MG63 (cell line): ENCODE results near the gene PDE2A. TPM values are rescaled to one million over a fixed set of nuclear protein-coding genes. Genes with fewer than 3 reads are reported as not detected.

Experiments
- DNase-seq: peaks from one replicate; pipeline ENCODE4 v3.0.0-alpha.2; 2020
- H3K27me3 ChIP-seq: fragments of 250-450 bp; sonication (Bioruptor Pico); 2 replicates; pipeline ENCODE4 v1.5.1; 2020; ENCODE audit warnings: mild to moderate bottlenecking, moderate library complexity
- H3K36me3 ChIP-seq: fragments of 250-450 bp; sonication (Bioruptor Pico); 2 replicates; pipeline ENCODE4 v1.5.1; 2020; ENCODE audit warnings: mild to moderate bottlenecking, moderate library complexity
- H3K4me3 ChIP-seq: fragments of 250-450 bp; sonication (Bioruptor Pico); 2 replicates; pipeline ENCODE4 v1.5.1; 2020; ENCODE audit warnings: mild to moderate bottlenecking, moderate library complexity
- H3K9me3 ChIP-seq: fragments of 250-450 bp; sonication (Bioruptor Pico); 2 replicates; pipeline ENCODE4 v1.5.1; 2020; ENCODE audit warnings: mild to moderate bottlenecking, moderate library complexity
- total RNA-seq: library from RNA; depleted of rRNA; stranded (reverse); fragments of >200 nt; shearing (Covaris generic); gene quantifications from 2 replicates; pipeline ENCODE4 v1.2.3, GENCODE V29; 2014; ENCODE audit warnings: low replicate concordance

Gene PDE2A
- total RNA-seq, 1 experiment from 2014 or later, result not detected

DNA sequence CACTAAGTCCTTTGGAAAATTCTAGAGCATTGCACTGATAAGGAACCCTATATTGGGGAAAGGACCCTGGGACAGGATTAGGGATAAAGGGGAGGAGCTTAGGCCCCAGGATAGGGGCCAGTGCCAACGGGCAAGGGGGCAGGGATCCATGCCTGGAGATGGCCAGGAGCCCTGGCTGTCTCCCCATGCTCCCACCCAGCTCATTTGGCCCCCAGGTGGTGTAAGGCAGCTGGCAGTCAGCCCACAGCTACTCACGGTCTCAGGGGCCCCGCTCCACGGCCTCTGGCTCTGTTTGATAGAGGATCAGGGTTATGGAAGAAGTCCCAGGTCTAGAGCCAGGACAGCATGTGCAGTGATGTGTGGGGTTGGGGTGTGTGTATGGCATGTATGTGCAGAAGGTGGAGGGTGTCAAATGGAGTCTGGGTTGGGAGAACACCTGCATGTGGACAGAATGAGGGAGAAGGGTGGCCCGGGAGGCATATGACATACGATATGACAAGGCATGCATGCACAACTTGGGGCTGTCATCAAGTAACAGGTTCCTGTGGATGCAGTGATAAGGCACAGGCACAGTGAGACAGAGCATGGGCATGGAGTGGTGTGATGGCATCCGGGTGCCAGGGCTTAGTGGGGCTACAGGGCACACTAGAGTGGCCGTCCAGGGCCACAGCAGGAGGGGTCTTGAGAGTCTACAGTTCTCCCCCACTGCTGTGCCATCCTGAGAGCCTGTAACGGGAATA, 18.4 kb upstream of the PDE2A start:
- no peak for DNase-seq
- Histone ChIP-seq H3K9me3 (no peaks in the 10 kb centered on the region), H3K27me3 (no peaks in the 10 kb centered on the region), H3K4me3 (no peak overlapping the region), H3K36me3 (no peaks in the 10 kb centered on the region; the same call in none of the 2 replicates)

DNA sequence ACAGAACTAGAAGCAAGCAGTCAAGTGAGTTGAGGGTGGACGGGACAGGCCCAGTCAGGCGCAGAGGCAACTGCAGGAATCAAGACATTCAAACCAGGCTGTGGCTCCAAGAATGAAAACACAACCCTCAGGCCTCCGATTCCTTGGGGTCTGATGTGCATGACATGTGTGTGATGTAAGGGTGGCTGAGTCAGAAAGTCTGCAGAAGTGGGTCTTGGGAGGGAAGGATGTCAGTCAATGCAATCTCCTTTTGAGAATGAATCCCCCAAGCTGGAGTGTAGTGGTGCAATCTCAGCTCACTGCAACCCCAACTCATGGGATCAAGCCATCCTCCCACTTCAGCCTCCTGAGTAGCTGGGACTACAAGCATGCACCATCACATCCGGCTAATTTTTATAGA, 15.9 kb upstream of the PDE2A start:
- Histone ChIP-seq H3K36me3 (no peaks in the 10 kb centered on the region; the same call in none of the 2 replicates), H3K4me3 (no peak overlapping the region), H3K27me3 (no peaks in the 10 kb centered on the region), H3K9me3 (no peaks in the 10 kb centered on the region)
- DNase-seq, result no peak

DNA sequence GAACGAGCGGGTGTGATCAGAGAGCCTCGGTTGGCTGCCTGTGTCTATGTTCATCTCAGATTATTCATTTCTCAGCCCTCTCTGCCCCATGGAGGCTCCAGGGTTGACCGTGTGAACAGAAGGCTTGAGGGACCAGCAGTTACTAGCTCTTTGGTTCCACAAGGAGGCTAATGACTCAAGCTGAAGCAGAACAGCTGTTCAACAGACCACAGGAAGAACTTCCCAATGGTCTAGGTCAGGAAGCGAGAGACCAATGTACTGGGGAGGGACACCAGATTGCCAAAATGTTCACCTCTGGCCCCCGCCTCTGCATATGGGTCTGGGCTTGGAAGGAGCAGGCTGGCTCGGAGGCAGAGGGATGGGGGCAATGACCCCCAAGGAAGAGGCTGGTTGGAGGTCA, 14.7 kb upstream of the PDE2A start:
- no peaks in the 10 kb centered on the region for H3K9me3 ChIP-seq
- H3K36me3 ChIP-seq, result peaks cover under 1% of the 10 kb centered on the region
- DNase-seq, result no peak
- no peak overlapping the region for H3K4me3 ChIP-seq
- no peaks in the 10 kb centered on the region for H3K27me3 ChIP-seq

DNA sequence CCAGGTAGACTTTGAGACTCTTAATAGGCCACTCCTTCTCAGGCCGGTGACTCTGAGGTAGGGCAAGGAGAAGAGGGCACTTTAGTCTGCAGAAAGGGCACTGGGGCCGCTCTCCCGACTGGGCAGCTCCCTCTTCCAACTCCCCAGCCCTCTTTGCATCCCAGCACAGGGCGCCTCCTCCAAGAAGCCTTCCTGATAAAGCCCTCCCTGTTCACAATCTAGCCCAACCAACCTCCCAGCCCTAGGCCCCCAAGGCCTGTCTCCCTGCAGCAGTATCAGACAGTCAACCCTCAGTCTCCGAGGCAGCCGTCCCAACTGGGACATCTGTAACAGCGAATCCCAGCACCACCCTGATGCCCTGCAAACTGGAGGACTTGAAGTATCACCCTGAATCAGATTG, 14.3 kb upstream of the PDE2A start:
- DNase-seq, result no peak
- Histone ChIP-seq H3K36me3 (peaks cover 5% of the 10 kb centered on the region), H3K27me3 (no peaks in the 10 kb centered on the region), H3K9me3 (no peaks in the 10 kb centered on the region), H3K4me3 (no peak overlapping the region)

- H3K4me3 ChIP-seq, result no peak overlapping the region
- peaks cover 5% of the 10 kb centered on the region for H3K36me3 ChIP-seq
- no peaks in the 10 kb centered on the region for H3K9me3 ChIP-seq
- no peak for DNase-seq
- H3K27me3 ChIP-seq, result no peaks in the 10 kb centered on the region
Measured at GRCh38 chr11:72687326-72687725, 13.1 kb upstream of the PDE2A start.

DNA sequence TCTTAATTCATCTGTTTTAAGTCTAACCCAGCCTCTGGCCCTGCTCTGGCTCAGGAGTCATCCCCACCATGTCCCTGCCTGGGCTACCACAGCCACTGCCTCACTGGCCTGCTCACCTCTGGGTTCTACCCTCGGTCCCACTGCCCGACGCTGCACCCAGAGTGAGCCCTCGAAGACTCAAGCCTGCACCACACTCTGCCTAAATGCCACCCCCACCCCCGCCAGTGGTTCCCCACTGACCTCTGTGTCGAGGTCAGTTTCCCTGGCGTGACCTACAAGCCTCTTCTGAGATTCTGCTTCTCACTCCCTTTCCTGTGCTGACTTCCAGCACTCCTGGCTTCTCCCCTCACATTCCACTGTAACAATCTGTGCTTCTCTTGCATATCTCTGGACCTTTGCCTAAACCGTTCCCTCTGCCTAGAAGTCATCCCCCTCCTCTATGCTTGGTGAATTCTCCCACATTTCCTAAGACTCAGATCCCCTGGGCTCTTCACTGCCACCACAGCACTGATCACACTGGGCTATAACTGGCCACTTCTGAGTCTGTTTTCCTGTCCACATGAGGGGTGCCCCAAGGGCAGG, 12.5 kb upstream of the PDE2A start:
- no peaks in the 10 kb centered on the region for H3K9me3 ChIP-seq
- no peak overlapping the region for H3K4me3 ChIP-seq
- no peaks in the 10 kb centered on the region for H3K27me3 ChIP-seq
- no peak for DNase-seq
- peaks cover 5% of the 10 kb centered on the region for H3K36me3 ChIP-seq

GRCh38 chr11:72685560-72686480, 11.6 kb upstream of the PDE2A start:
- DNase-seq, result no peak
- peaks cover 5% of the 10 kb centered on the region for H3K36me3 ChIP-seq
- H3K27me3 ChIP-seq, result no peaks in the 10 kb centered on the region
- H3K4me3 ChIP-seq, result no peak overlapping the region
- no peaks in the 10 kb centered on the region for H3K9me3 ChIP-seq

DNA sequence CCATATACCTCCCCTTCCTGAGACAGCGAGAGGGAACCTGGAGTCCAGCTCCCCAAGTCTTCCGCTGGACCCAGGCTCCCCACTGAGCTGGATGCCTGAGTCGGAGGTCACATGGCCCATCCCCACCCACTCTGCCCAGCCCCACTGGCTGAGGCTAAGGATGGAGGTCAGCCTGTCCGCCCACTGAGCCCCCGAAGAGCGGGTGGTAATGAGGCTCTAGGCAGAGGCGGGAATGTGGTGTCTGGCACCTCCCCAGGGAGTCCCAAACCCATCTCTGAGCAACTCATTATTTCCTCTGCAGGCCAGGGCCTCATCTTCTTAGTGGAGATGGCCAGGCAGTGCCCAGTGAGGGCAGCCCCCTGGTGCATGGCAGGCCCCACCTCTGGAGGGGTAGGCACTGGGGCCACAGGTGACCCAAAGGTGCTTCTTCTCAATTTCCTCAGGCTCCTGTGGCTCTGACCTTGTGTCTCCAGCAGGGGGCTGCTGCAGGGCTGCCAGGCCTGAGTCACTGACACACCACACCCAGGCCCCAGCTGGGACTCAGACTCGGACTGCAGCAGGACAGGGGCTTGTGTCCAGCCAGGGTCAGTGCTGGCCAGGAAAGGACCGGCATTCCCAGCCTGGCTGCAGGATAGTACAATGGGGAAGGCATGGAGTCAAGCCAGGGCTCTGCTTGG, 10.2 kb upstream of the PDE2A start:
- H3K36me3 ChIP-seq, result peaks cover 5% of the 10 kb centered on the region
- DNase-seq, result peak; percentile 78
- H3K9me3 ChIP-seq, result no peaks in the 10 kb centered on the region
- no peak overlapping the region for H3K4me3 ChIP-seq
- no peaks in the 10 kb centered on the region; the same call in 1 of the 2 replicates for H3K27me3 ChIP-seq

DNA sequence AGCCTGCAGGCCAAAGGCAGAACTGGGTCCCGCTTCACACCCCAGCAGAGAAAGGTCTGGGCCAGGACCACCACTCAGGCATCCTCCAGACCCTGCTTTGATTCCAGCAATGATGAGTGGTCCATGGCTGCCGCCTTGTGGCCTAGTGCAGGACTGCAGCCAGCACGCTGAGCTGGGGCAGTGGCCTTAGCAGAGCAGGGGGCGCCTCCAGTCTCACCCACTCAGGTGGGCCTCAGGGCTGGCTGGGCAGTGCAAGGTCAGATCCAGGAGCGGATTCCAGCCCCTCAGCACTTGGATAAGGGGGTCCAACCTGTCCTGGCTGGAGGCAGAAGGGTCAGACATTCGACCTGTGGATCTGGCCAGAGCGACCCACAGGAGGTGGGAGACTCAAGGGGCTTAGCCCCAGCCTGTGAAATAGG, 9.6 kb upstream of the PDE2A start:
- peaks cover 5% of the 10 kb centered on the region for H3K36me3 ChIP-seq
- H3K4me3 ChIP-seq, result no peak overlapping the region
- DNase-seq, result peak; percentile 37
- peaks cover 3% of the 10 kb centered on the region for H3K27me3 ChIP-seq
- H3K9me3 ChIP-seq, result no peaks in the 10 kb centered on the region

GRCh38 chr11:72682858-72683243, 8.6 kb upstream of the PDE2A start:
- Histone ChIP-seq H3K9me3 (no peaks in the 10 kb centered on the region), H3K4me3 (no peak overlapping the region), H3K27me3 (peaks cover 12% of the 10 kb centered on the region), H3K36me3 (peaks cover 5% of the 10 kb centered on the region)
- DNase-seq, result no peak

DNA sequence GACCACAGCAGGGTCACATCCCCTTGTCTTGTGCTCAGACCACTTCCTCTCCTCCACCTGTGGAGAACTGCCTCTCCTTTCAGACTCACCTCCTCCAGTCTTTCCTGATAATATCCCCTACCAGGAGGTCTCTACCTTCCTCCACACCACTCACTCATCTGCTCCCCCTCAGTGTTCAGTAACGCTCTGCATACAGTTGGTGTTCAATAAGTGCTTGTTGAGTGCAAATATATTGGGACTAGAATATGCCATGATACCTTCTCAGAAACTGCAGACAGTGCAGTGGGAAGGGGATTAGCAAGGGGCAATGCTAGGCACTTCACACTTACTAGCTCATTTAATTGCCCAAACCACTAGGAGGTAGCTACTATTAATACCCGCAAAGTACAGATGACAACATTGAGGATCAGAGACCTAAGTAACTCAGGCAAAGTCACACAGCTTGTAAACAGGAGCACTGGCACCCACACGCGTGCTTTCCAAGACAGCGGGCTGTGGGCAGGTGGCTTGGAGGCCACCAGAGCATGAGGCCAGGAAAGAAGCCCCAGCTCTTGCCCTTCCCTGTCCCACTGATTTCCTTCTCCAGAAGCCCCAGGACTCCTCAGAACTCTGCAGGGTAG, 8.1 kb upstream of the PDE2A start:
- no peak for DNase-seq
- H3K4me3 ChIP-seq, result no peak overlapping the region
- peaks cover 16% of the 10 kb centered on the region for H3K27me3 ChIP-seq

DNA sequence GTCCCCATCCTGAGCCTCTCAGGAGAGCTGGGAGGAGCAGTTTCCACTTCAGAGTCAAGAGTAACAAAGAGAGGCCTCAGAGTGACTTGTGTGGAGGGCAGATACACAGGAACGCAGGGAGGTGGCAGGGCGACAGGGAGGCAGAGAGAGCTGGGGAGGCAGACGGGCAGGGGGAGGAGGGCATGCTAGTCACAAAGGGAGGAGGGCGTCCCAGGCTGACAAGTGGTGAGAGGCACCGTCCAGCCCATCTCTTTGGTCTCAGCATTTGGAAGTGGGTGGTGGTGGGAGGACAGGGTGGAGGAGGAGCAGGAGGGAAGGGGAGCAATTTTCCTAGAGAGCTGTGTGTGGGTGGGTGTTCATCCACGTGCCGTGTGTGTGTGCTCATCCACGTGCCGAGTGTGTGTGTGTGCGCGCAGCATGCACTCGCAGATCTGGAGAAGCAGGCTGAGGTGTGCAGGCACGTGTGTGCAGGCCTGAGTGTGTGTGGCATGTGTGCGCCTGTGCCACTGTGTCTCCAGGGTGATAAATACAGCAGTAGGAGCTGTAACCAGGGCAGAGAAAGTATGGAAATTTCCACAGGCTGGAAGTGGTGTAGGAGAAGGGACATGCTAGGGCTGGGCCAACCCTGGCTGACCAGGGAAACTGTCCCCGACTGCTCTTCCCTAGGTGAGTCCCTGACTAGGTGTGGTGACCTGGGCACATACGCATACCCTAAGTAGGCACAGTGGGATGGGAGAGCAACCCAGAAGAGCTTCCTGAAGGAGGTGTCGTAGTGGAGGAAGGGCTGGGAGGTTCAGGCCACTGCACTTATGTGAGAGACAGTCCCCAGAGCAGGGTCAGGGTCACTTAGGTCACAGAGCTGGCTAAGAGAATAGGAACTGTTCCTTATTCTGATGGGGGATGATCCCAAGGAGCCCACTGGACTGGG, 7.3 kb upstream of the PDE2A start:
- DNase-seq, result no peak
- H3K27me3 ChIP-seq, result peaks cover 24% of the 10 kb centered on the region
- peaks cover 5% of the 10 kb centered on the region for H3K36me3 ChIP-seq
- H3K9me3 ChIP-seq, result no peaks in the 10 kb centered on the region
- H3K4me3 ChIP-seq, result no peak overlapping the region

More for the DNA sequence above, 8.1 kb upstream of the PDE2A start:
- peaks cover 5% of the 10 kb centered on the region for H3K36me3 ChIP-seq
- no peaks in the 10 kb centered on the region for H3K9me3 ChIP-seq

- Histone ChIP-seq H3K27me3 (peaks cover 30% of the 10 kb centered on the region), H3K36me3 (peaks cover 5% of the 10 kb centered on the region), H3K4me3 (no peak overlapping the region), H3K9me3 (no peaks in the 10 kb centered on the region)
- no peak for DNase-seq
Measured at GRCh38 chr11:72680624-72681158, 6.5 kb upstream of the PDE2A start.

DNA sequence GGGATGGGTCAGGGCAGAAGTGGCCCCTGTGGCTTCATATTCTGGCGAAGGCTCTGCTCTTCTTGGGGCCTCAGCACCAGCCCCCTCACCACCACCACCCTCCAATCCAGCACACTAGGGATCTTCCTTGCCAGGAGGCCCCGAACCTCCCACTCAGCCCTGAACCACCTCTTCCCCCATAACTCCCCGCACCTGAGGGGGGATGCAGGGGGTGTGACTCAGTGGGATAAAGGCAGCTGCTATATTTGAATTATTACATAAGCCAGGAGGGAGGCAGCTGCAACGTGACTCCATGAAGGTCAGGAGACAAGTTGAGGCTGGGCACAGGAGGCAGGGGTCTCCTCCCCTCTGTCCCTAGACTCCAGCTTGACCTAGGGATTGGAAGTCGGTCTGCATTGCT, 5.6 kb upstream of the PDE2A start:
- Histone ChIP-seq H3K36me3 (peaks cover 5% of the 10 kb centered on the region), H3K27me3 (peaks cover 32% of the 10 kb centered on the region)

GRCh38 chr11:72678524-72678923, 4.3 kb upstream of the PDE2A start:
- no peaks in the 10 kb centered on the region for H3K9me3 ChIP-seq
- peaks cover under 1% of the 10 kb centered on the region for H3K36me3 ChIP-seq
- H3K27me3 ChIP-seq, result peaks cover 44% of the 10 kb centered on the region
- DNase-seq, result no peak
- no peak overlapping the region for H3K4me3 ChIP-seq

More for the DNA sequence above, 5.6 kb upstream of the PDE2A start:
- Histone ChIP-seq H3K4me3 (no peak overlapping the region), H3K9me3 (no peaks in the 10 kb centered on the region)
- DNase-seq, result no peak
